Transverse colon (tissue), 4 donors: ENCODE measurements around the gene RPS6KA2.

Experiments
- CTCF ChIP-seq, 5 experiments: fragments of 200-600 bp in 3 of 5; fragments of 450-650 bp in 2 of 5; sonication (generic) in 3 of 5; IDR thresholded peaks; 1 replicate in 2 of 5; 2 replicates in 3 of 5; pipeline ENCODE4 v1.5.1; 2016 to 2017; ENCODE audit warnings: antibody characterized with exemption in 5 of 5, inconsistent platforms in 3 of 5, mild to moderate bottlenecking in 2 of 5, moderate library complexity in 1 of 5
- EP300 ChIP-seq: sonication (generic); formaldehyde crosslinking; IDR thresholded peaks from one replicate; pipeline ENCODE4 v1.6.1; 2017; ENCODE audit warnings: antibody characterized with exemption, low read depth
- POLR2AphosphoS5 ChIP-seq, 3 donors: sonication (generic); formaldehyde crosslinking; IDR thresholded peaks; one replicate each; pipeline ENCODE4 v1.6.1; 2016; ENCODE audit warnings: antibody characterized with exemption in 3 of 3

GRCh38 chr6:166567813-166568212 lies 59.2 kb downstream of the RPS6KA2 start:
- no peak for TF ChIP-seq CTCF (IDR thresholded peaks at IDR 0.05)
- no peak for TF ChIP-seq POLR2AphosphoS5 (IDR thresholded peaks at IDR 0.05)
- no peak for TF ChIP-seq EP300
